SH-SY5Y (cell line): Measurements from ENCODE around the gene MRPS2.

Experiments used
- GATA2 ChIP-seq: IDR thresholded peaks from 2 replicates; pipeline ENCODE4 v1.6.1; 2011; ENCODE audit warnings: mild to moderate bottlenecking, low read depth, low read length
- GATA3 ChIP-seq: IDR thresholded peaks from 2 replicates; pipeline ENCODE4 v1.6.1; 2011; ENCODE audit warnings: low read depth, mild to moderate bottlenecking, low read length, moderate library complexity

DNA sequence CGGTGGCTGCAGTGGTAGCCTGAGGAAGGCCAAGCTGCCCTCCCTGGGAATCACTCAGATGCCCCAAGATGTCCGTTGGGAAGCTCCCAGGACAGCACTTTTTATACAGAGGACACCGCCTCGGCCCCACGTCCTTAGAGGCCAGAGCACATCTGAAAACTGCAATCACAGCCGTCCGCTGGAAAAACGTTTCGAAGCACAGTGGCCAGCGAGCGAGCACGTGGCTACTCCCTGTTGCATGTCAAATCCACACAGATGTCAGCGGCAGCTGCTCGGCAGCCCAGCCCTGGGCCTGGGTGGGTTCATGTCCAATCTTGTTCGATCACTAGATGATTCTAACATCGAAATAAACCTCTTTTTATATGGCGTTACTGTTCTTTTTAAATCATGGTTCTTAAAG, 12.0 kb upstream of the MRPS2 start:
- TF ChIP-seq GATA3 (no peak), GATA2 (no peak)
